Right lobe of liver (tissue), 4 donors: Measurements from ENCODE around the gene CRYGN.

ENCODE experiments used
- POLR2A ChIP-seq: fragments of 450-650 bp; IDR thresholded peaks from one replicate; pipeline ENCODE4 v1.6.1; 2017; ENCODE audit warnings: antibody characterized with exemption, mild to moderate bottlenecking
- TF ChIP-seq, protein P1 (sequence below), 4 donors: fragments of 200-600 bp in 3 of 4; fragments of 450-650 bp in 1 of 4; IDR thresholded peaks; one replicate each; pipeline versions ENCODE4 v1.5.1 to v1.8.0; 2016 to 2022; ENCODE audit warnings: antibody characterized with exemption in 4 of 4, mild to moderate bottlenecking in 2 of 4
- donor health status: DM: no; HTN: no; CAD: no.
- donor health status: DM: no; HTN: no; CAD: no.
- donor health status: DM: no; HTN: yes; CAD: no.

DNA sequence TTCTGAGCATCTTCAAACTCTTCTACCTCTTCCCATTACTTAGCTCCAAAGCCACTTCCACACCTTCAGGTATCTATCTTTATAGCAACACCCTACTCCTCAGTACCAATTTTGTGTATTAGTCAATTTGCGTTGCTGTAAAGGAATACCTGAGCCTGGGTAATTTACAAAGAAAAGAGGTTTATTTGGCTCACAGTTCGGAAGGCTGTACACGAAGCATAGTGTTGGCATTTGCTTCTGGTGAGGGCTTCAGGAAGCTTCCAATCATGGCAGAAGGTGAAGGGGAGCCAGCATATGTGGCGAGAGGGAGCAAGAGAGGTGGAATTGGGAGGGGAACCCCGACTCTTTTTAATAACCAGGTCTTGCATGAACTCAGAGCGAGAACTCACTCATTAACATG, 17.6 kb upstream of the CRYGN start:
- TF ChIP-seq, protein P1, sequence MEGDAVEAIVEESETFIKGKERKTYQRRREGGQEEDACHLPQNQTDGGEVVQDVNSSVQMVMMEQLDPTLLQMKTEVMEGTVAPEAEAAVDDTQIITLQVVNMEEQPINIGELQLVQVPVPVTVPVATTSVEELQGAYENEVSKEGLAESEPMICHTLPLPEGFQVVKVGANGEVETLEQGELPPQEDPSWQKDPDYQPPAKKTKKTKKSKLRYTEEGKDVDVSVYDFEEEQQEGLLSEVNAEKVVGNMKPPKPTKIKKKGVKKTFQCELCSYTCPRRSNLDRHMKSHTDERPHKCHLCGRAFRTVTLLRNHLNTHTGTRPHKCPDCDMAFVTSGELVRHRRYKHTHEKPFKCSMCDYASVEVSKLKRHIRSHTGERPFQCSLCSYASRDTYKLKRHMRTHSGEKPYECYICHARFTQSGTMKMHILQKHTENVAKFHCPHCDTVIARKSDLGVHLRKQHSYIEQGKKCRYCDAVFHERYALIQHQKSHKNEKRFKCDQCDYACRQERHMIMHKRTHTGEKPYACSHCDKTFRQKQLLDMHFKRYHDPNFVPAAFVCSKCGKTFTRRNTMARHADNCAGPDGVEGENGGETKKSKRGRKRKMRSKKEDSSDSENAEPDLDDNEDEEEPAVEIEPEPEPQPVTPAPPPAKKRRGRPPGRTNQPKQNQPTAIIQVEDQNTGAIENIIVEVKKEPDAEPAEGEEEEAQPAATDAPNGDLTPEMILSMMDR (IDR thresholded peaks at IDR 0.05), result no peak
- TF ChIP-seq POLR2A, result no peak
